WTC11 (cell line): ENCODE results near the gene ABCB1. TPM values are rescaled to one million over a fixed set of nuclear protein-coding genes. Genes with fewer than 3 reads are reported as not detected.
"Not testable (repeated sequence)": the region's sequence is repeated elsewhere in the genome, so short reads cannot be mapped to it uniquely, and the experiment has no call there.

Experiments used
- ATAC-seq: fragments of 200-7000 bp; cut with Tn5 transposase; 2 replicates; pipeline ENCODE4 v1.10.0; 2021; ENCODE audit warnings: mild to moderate bottlenecking, moderate library complexity
- CTCF ChIA-PET: fragments of 300-600 bp; sonication (Branson Sonifier 250); formaldehyde crosslinking; loops from one replicate; lab custom pipeline; 2021; ENCODE audit warnings: antibody characterized with exemption; lab: Charles Lee
- POLR2A ChIA-PET: fragments of 350-600 bp; sonication (Branson Sonifier 250); formaldehyde crosslinking; loops from one replicate; lab custom pipeline; 2021; ENCODE audit warnings: antibody characterized with exemption; lab: Charles Lee
- DNase-seq: peaks from one replicate; pipeline ENCODE4 v3.0.0; 2021; ENCODE audit warnings: low spot score
- H3K27ac Mint-ChIP-seq: 2 replicates; pipeline ENCODE4 v1.8.0; 2021; ENCODE audit warnings: mixed read lengths
- H3K27me3 Mint-ChIP-seq: 2 replicates; pipeline ENCODE4 v1.8.0; 2021; ENCODE audit warnings: low read depth, mild to moderate bottlenecking, moderate library complexity, mixed read lengths
- H3K36me3 Mint-ChIP-seq: 2 replicates; pipeline ENCODE4 v1.8.0; 2021; ENCODE audit warnings: mixed read lengths
- H3K4me1 Mint-ChIP-seq: 2 replicates; pipeline ENCODE4 v1.8.0; 2022; ENCODE audit warnings: mixed read lengths
- H3K4me3 Mint-ChIP-seq: 2 replicates; pipeline ENCODE4 v1.8.0; 2021; ENCODE audit warnings: mild to moderate bottlenecking, moderate library complexity, mixed read lengths
- H3K9me3 Mint-ChIP-seq: 2 replicates; pipeline ENCODE4 v1.8.0; 2021; ENCODE audit warnings: mixed read lengths
- ELF4 ChIP-seq: sonication (generic); formaldehyde crosslinking; IDR thresholded peaks from 2 replicates; pipeline ENCODE4 v1.8.1; 2022; ENCODE audit warnings: low read depth, mild to moderate bottlenecking, moderate library complexity, missing genetic modification reagents
- FOXP1 ChIP-seq: sonication (generic); formaldehyde crosslinking; IDR thresholded peaks from 2 replicates; pipeline ENCODE4 v1.8.0; 2022; ENCODE audit warnings: missing genetic modification reagents, mild to moderate bottlenecking, moderate library complexity, borderline replicate concordance
- HMGA2 ChIP-seq: fragments of 250-450 bp; sonication (Bioruptor Pico); IDR thresholded peaks from 2 replicates; pipeline ENCODE4 v1.4.0; 2021; ENCODE audit warnings: mild to moderate bottlenecking, moderate library complexity
- IRF2 ChIP-seq: sonication (generic); formaldehyde crosslinking; IDR thresholded peaks from 2 replicates; pipeline ENCODE4 v1.8.0; 2022; ENCODE audit warnings: low read depth, missing genetic modification reagents, borderline replicate concordance
- JUN ChIP-seq: sonication (generic); formaldehyde crosslinking; IDR thresholded peaks from 2 replicates; pipeline ENCODE4 v1.8.0; 2023; ENCODE audit warnings: mild to moderate bottlenecking, missing genetic modification reagents
- MYBL2 ChIP-seq: sonication (generic); formaldehyde crosslinking; IDR thresholded peaks from 2 replicates; pipeline ENCODE4 v1.8.1; 2023; ENCODE audit warnings: mild to moderate bottlenecking, moderate library complexity, missing genetic modification reagents
- OVOL2 ChIP-seq: fragments of 250-450 bp; sonication (Bioruptor Pico); IDR thresholded peaks from 2 replicates; pipeline ENCODE4 v1.9.0; 2021; ENCODE audit warnings: mild to moderate bottlenecking, borderline replicate concordance
- RORB ChIP-seq: fragments of 250-450 bp; sonication (Bioruptor Pico); IDR thresholded peaks from 2 replicates; pipeline ENCODE4 v1.9.0; 2021; ENCODE audit warnings: mild to moderate bottlenecking
- SMAD4 ChIP-seq: sonication (generic); formaldehyde crosslinking; IDR thresholded peaks from 2 replicates; pipeline ENCODE4 v1.8.0; 2022; ENCODE audit warnings: mild to moderate bottlenecking, missing genetic modification reagents
- TEAD1 ChIP-seq: sonication (generic); formaldehyde crosslinking; IDR thresholded peaks from 2 replicates; pipeline ENCODE4 v1.8.0; 2022; ENCODE audit warnings: mild to moderate bottlenecking, missing genetic modification reagents
- ZBTB21 ChIP-seq: sonication (generic); formaldehyde crosslinking; IDR thresholded peaks from 2 replicates; pipeline ENCODE4 v1.8.1; 2023; ENCODE audit warnings: mild to moderate bottlenecking, missing genetic modification reagents, borderline replicate concordance
- ZNF219 ChIP-seq: sonication (generic); formaldehyde crosslinking; IDR thresholded peaks from 2 replicates; pipeline ENCODE4 v1.8.0; 2023; ENCODE audit warnings: missing genetic modification reagents, mild to moderate bottlenecking, borderline replicate concordance
- ZNF263 ChIP-seq: sonication (generic); formaldehyde crosslinking; IDR thresholded peaks from 2 replicates; pipeline ENCODE4 v1.8.1; 2022; ENCODE audit warnings: low read depth, mild to moderate bottlenecking, moderate library complexity, missing genetic modification reagents
- ZNF317 ChIP-seq: sonication (generic); formaldehyde crosslinking; IDR thresholded peaks from 2 replicates; pipeline ENCODE4 v1.8.1; 2023; ENCODE audit warnings: low read depth, mild to moderate bottlenecking, moderate library complexity, missing genetic modification reagents, borderline replicate concordance
- ZNF416 ChIP-seq: fragments of 250-450 bp; sonication (Bioruptor Pico); IDR thresholded peaks from 2 replicates; pipeline ENCODE4 v1.9.0; 2021; ENCODE audit warnings: mild to moderate bottlenecking, inconsistent platforms
- ZNF423 ChIP-seq: fragments of 250-450 bp; sonication (Bioruptor Pico); IDR thresholded peaks from 2 replicates; pipeline ENCODE4 v2.1.2; 2022; ENCODE audit warnings: mild to moderate bottlenecking, moderate library complexity
- total RNA-seq: library from RNA; stranded (reverse); gene quantifications from 3 replicates; pipeline ENCODE4 v1.2.3, GENCODE V29; 2021
- TF ChIP-seq, protein P1 (sequence below): sonication (generic); formaldehyde crosslinking; IDR thresholded peaks from 2 replicates; pipeline ENCODE4 v1.8.1; 2023; ENCODE audit warnings: mild to moderate bottlenecking, missing genetic modification reagents
- TF ChIP-seq, protein P2 (sequence below): sonication (generic); formaldehyde crosslinking; IDR thresholded peaks from 2 replicates; pipeline ENCODE4 v1.8.1; 2023; ENCODE audit warnings: mild to moderate bottlenecking, missing genetic modification reagents, borderline replicate concordance
- TF ChIP-seq, protein P3 (sequence below): sonication (generic); formaldehyde crosslinking; IDR thresholded peaks from 2 replicates; pipeline ENCODE4 v1.8.1; 2023; ENCODE audit warnings: mild to moderate bottlenecking, missing genetic modification reagents, moderate library complexity

Gene ABCB1
- total RNA-seq, 1 experiment from 2014 or later: 0.94 TPM

- ATAC-seq (no peak), DNase-seq (no peak)
- CTCF ChIA-PET: no interaction called here
- Mint-ChIP-seq H3K4me1 (peaks cover 14% of the 10 kb centered on the region), H3K27me3 (peaks cover 24% of the 10 kb centered on the region), H3K9me3 (peaks cover 18% of the 10 kb centered on the region), H3K36me3 (peaks cover 27% of the 10 kb centered on the region), H3K4me3 (no peak overlapping the region), H3K27ac (no peak overlapping the region)
- TF ChIP-seq ZBTB21 (CRISPR knock-in tag) (no peak), ZNF423 (CRISPR knock-in tag) (no peak), HMGA2 (no peak), ELF4 (CRISPR knock-in tag) (no peak), IRF2 (CRISPR knock-in tag) (no peak), SMAD4 (CRISPR knock-in tag) (no peak), OVOL2 (CRISPR knock-in tag) (no peak), MYBL2 (CRISPR knock-in tag) (no peak), ZNF219 (no peak), ZNF317 (CRISPR knock-in tag) (no peak), RORB (CRISPR knock-in tag) (no peak), FOXP1 (CRISPR knock-in tag) (no peak), ZNF416 (no peak), TEAD1 (CRISPR knock-in tag) (no peak), JUN (CRISPR knock-in tag) (no peak), ZNF263 (CRISPR knock-in tag) (no peak)
- TF ChIP-seq, protein P1, sequence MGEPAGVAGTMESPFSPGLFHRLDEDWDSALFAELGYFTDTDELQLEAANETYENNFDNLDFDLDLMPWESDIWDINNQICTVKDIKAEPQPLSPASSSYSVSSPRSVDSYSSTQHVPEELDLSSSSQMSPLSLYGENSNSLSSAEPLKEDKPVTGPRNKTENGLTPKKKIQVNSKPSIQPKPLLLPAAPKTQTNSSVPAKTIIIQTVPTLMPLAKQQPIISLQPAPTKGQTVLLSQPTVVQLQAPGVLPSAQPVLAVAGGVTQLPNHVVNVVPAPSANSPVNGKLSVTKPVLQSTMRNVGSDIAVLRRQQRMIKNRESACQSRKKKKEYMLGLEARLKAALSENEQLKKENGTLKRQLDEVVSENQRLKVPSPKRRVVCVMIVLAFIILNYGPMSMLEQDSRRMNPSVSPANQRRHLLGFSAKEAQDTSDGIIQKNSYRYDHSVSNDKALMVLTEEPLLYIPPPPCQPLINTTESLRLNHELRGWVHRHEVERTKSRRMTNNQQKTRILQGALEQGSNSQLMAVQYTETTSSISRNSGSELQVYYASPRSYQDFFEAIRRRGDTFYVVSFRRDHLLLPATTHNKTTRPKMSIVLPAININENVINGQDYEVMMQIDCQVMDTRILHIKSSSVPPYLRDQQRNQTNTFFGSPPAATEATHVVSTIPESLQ (CRISPR knock-in tag): no peak
- TF ChIP-seq, protein P2, sequence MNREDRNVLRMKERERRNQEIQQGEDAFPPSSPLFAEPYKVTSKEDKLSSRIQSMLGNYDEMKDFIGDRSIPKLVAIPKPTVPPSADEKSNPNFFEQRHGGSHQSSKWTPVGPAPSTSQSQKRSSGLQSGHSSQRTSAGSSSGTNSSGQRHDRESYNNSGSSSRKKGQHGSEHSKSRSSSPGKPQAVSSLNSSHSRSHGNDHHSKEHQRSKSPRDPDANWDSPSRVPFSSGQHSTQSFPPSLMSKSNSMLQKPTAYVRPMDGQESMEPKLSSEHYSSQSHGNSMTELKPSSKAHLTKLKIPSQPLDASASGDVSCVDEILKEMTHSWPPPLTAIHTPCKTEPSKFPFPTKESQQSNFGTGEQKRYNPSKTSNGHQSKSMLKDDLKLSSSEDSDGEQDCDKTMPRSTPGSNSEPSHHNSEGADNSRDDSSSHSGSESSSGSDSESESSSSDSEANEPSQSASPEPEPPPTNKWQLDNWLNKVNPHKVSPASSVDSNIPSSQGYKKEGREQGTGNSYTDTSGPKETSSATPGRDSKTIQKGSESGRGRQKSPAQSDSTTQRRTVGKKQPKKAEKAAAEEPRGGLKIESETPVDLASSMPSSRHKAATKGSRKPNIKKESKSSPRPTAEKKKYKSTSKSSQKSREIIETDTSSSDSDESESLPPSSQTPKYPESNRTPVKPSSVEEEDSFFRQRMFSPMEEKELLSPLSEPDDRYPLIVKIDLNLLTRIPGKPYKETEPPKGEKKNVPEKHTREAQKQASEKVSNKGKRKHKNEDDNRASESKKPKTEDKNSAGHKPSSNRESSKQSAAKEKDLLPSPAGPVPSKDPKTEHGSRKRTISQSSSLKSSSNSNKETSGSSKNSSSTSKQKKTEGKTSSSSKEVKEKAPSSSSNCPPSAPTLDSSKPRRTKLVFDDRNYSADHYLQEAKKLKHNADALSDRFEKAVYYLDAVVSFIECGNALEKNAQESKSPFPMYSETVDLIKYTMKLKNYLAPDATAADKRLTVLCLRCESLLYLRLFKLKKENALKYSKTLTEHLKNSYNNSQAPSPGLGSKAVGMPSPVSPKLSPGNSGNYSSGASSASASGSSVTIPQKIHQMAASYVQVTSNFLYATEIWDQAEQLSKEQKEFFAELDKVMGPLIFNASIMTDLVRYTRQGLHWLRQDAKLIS (CRISPR knock-in tag): no peak
- TF ChIP-seq, protein P3, sequence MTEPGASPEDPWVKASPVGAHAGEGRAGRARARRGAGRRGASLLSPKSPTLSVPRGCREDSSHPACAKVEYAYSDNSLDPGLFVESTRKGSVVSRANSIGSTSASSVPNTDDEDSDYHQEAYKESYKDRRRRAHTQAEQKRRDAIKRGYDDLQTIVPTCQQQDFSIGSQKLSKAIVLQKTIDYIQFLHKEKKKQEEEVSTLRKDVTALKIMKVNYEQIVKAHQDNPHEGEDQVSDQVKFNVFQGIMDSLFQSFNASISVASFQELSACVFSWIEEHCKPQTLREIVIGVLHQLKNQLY (CRISPR knock-in tag): no peak
- POLR2A ChIA-PET: no interaction called here
These were observed 129.2 kb downstream of the ABCB1 start for GRCh38 chr7:87471473-87471872.

GRCh38 chr7:87469204-87469603 is 131.5 kb downstream of the ABCB1 start:
- H3K27ac Mint-ChIP-seq: not testable (repeated sequence)
- H3K9me3 Mint-ChIP-seq: peaks cover 29% of the 10 kb centered on the region

GRCh38 chr7:87465534-87465880 is 135.2 kb downstream of the ABCB1 start:
- H3K27me3 Mint-ChIP-seq, DNase-seq, ATAC-seq: not testable (repeated sequence)
- ChIA-PET POLR2A (interaction anchor here (0.6 kb wide), 1 partner anchor 277 kb away, joined by 3 read pairs; no protein-coding TSS in a partner anchor), CTCF (interaction anchor here (0.7 to 1.4 kb wide), 7 partner anchors 9 to 120 kb away, joined by 3 to 6 read pairs (median 4); partner anchors contain the start of gene CROT)
- H3K27ac Mint-ChIP-seq: peak overlapping the region; percentile 67; the same call in 1 of the 2 replicates
- H3K9me3 Mint-ChIP-seq: peaks cover 29% of the 10 kb centered on the region
- peaks cover 28% of the 10 kb centered on the region for H3K4me1 Mint-ChIP-seq
- peak overlapping the region; percentile 24; the same call in 1 of the 2 replicates for H3K4me3 Mint-ChIP-seq
- peaks cover 39% of the 10 kb centered on the region for H3K36me3 Mint-ChIP-seq

More at GRCh38 chr7:87469204-87469603, 131.5 kb downstream of the ABCB1 start:
- H3K4me3 Mint-ChIP-seq, POLR2A ChIA-PET, DNase-seq, ATAC-seq, CTCF ChIA-PET: not testable (repeated sequence)
- Mint-ChIP-seq H3K27me3 (peaks cover 13% of the 10 kb centered on the region), H3K4me1 (peaks cover 23% of the 10 kb centered on the region), H3K36me3 (peaks cover 39% of the 10 kb centered on the region)
